Lung microvascular endothelial cell (primary cell): ENCODE measurements around the gene EIF3L. TPM values are rescaled to one million over a fixed set of nuclear protein-coding genes. Genes with fewer than 3 reads are reported as not detected.
"Not testable (repeated sequence)": the region's sequence is repeated elsewhere in the genome, so short reads cannot be mapped to it uniquely, and the experiment has no call there.

Experiments used
- DNase-seq, 2 donors: peaks; one replicate each; pipeline versions ENCODE4 v3.0.0 to v3.0.0-alpha.2; 2010; ENCODE audit warnings: low read depth in 2 of 2
- total RNA-seq: library from RNA; depleted of rRNA; stranded (reverse); fragments of >200 nt; gene quantifications from 2 replicates; pipeline ENCODE4 v1.2.1, GENCODE V29; 2014

Gene EIF3L
- 293 and 344 TPM in 2 replicates for total RNA-seq

GRCh38 chr22:37849089-37849751 is at the start of gene EIF3L:
Gene EIF3L (plus strand): TSS chr22:37849419. CDS start chr22:37849450, 31 bp downstream.
- DNase-seq, result peak; percentile 92 to 93

GRCh38 chr22:37799979-37800378 is 49.2 kb upstream of the EIF3L start:
- not testable (repeated sequence) for DNase-seq

GRCh38 chr22:37801946-37802309 is 47.3 kb upstream of the EIF3L start:
- DNase-seq, result peak in 1 of 2 donors; percentile 31

DNA sequence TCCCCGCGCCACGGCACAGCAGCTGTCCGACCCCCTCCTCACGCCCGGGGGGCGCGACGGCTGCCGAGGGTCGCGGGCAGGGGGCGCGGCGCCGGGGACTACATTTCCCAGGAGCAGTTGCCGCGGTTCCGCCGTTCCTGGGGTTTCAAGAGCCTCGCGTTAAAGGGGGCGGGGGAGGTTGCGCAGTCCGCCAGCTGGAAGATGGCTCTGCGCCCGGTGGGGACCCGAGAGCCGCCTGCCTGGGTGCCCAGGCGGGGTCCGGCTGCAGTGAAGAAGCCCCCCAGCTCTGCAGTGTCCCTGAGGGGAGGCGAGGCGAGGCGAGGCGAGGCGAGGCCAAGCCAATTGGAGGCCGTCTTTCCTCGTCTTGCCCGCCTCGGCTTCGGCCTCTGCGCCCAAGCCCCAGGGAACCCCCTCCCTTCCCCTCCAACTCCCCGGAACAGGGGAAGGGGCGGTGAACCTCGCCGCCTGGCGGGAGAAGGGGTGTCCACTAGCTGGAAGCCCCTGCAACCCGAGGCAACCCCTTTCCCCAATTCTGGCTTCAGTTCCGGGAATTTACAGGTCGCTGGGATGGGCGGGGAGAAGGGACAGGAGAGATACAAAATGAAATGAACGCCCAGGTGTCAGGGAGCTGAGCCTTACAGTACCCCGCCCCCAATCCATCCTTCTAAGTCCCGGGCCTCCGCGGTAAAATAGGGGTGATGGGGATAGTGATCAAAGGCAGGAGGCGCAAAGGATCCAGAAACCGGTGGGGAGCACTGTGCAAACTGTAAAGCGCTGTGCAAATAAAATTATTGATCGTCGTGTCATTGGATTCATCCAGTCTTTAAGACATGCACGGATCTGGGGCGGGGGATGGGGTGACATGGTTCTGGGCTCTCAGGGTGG is 46.7 kb upstream of the EIF3L start:
- DNase-seq, result peak; percentile 55 to 69

GRCh38 chr22:37803195-37803638 is 46.0 kb upstream of the EIF3L start:
- DNase-seq, result no peak

DNA sequence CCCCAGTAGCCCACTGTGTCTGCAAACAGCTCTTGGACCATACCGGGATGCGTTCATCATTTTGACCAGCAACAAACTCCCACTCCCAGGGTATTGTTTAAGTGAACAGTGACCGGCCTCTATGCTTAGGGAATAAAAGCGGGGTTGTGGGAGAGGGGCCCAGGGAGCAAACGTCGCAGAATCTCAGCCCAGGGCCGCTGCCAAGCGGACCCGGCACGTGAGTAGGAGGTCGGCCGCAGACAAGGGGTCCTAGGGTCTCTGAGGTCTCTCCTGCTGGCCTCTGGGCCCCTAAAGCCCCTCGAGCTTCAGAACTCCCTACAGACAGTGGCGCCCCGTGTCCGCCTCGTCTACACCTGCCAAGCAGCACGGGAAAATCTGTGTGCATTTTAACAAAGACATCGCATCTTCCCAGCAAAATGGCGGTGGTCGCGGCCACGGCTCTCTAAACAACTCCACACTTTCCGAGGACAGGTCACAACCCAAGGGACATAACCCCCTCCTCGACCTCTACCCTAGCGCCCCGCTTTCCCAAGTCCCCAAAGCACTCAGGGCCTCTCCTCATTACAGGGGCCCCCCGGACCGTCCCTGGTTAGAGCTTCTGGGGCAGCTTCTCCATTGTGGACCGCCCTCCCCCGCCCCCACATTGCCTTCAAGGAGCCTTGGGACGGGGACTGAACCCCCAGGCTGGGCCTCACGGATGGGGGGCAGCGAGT is 45.4 kb upstream of the EIF3L start:
- no peak for DNase-seq

- no peak for DNase-seq
Observed at GRCh38 chr22:37804352-37804880, 44.8 kb upstream of the EIF3L start.

- DNase-seq, result peak; percentile 85 to 93
Observed at GRCh38 chr22:37804881-37805809, 44.1 kb upstream of the EIF3L start.

DNA sequence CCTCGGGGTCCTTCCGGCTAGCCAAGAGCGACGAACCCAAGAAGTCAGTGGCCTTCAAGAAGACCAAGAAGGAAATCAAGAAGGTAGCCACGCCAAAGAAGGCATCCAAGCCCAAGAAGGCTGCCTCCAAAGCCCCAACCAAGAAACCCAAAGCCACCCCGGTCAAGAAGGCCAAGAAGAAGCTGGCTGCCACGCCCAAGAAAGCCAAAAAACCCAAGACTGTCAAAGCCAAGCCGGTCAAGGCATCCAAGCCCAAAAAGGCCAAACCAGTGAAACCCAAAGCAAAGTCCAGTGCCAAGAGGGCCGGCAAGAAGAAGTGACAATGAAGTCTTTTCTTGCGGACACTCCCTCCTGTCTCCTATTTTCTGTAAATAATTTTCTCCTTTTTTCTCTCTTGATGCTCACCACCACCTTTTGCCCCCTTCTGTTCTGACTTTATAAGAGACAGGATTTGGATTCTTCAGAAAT is 43.4 kb upstream of the EIF3L start:
- DNase-seq, result no peak

- DNase-seq, result peak in 1 of 2 donors; percentile 39
Observed at GRCh38 chr22:37806409-37807333, 42.5 kb upstream of the EIF3L start.

DNA sequence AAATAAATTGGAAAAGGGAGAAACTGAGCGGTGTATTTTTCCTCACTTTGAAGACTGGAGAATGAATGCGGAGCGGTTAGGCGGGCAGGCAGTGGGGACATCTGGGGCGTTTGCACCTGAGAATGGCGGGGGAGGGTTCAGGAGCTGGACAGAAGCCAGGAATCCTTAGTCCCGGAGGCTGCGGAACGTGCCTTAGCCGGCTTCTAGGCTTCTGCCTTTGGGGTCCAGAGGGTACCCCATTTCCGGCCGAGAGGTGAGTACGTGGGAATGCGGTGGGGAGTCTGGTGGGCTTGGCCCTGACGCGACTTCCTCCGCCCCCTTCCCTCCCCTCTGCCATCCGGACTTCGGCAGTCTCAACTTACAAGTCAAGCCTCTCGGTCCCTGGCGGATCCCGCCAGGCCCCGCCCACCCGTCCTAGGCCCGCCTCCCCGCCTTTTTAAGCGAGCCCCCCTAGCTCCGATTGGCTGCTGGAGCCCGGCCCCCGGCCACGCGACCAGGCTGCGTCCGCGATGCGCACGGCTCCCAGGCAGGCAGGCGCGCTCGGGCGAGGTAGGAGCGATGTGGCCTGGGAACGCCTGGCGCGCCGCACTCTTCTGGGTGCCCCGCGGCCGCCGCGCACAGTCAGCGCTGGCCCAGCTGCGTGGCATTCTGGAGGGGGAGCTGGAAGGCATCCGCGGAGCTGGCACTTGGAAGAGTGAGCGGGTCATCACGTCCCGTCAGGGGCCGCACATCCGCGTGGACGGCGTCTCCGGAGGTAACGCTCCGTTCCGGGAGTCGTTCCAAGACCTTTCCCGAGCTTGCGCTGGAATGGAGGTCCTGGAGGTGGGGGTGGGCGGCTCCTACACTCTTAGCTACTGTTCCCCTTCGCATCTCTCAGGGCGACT is 41.6 kb upstream of the EIF3L start, which contains the start of gene GCAT:
Gene GCAT, plus strand, starts transcription at position 525 of the 884 bp plus-strand sequence. Its CDS starts 34 bp downstream, at position 559.
- DNase-seq, result peak; percentile 96

DNA sequence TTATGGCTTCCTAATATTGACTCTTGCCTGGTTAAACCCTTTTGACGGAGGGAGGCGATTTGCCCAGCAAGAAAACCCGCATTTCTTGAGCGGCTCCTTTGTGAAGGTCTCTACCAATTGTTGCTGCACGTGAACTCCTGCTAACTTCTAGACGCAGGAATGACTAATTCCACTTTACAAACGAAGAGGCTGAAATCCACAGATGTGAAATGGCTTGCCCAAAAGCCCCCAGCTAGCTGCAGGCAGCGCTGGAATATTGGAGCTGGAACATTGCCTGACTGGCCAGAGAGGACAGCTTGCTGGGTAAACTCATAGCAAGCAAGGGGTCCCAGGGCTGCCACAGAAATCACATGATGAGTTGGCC is 40.9 kb upstream of the EIF3L start:
- DNase-seq, result no peak

DNA sequence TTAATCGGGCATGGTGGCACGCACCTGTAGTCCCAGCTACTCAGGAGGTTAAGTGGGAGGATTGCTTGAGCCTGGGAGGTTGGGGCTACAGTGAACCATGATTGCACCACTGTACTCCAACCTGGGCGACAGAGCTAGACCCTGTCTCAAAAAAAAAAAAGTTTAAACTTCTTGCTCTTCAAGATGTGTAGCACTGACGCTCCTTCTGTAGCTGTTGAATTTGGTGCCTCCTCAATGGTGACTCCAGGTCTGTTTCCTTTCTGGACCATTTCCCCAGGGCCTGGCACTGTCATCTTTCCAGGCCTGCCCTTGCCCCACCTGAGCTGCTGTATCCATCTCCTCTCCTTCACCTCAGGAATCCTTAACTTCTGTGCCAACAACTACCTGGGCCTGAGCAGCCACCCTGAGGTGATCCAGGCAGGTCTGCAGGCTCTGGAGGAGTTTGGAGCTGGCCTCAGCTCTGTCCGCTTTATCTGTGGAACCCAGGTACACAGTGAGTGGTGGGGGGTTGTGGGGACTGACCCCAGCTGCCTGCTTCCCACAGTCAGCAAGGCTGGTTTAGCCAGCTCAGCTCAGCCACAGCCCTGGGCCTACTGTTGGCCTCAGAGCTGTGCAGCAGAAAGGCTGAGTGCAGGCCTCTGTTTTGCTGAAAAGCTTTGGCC is 39.4 kb upstream of the EIF3L start:
- no peak for DNase-seq

- no peak for DNase-seq
Observed at GRCh38 chr22:37811867-37812266, 37.4 kb upstream of the EIF3L start.

GRCh38 chr22:37812869-37813678 is 36.1 kb upstream of the EIF3L start:
- DNase-seq, result no peak

GRCh38 chr22:37815593-37815992 is 33.6 kb upstream of the EIF3L start:
- no peak for DNase-seq
